A172 (cell line): ENCODE results near the gene SDHC. TPM values are rescaled to one million over a fixed set of nuclear protein-coding genes. Genes with fewer than 3 reads are reported as not detected.
A peak's percentile ranks its signal among the peaks of the same experiment; 100 is the strongest.

ENCODE experiments used
- DNase-seq: peaks from one replicate; pipeline ENCODE4 v3.0.0-alpha.2; 2015; ENCODE audit warnings: low spot score
- total RNA-seq: library from RNA; depleted of rRNA; stranded (reverse); fragments of >200 nt; shearing (Covaris generic); gene quantifications from 2 replicates; pipeline ENCODE4 v1.2.3, GENCODE V29; 2014; rRNA removed

The SDHC gene, protein sequence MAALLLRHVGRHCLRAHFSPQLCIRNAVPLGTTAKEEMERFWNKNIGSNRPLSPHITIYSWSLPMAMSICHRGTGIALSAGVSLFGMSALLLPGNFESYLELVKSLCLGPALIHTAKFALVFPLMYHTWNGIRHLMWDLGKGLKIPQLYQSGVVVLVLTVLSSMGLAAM
- 32.8 and 48.8 TPM in 2 replicates for total RNA-seq

DNA sequence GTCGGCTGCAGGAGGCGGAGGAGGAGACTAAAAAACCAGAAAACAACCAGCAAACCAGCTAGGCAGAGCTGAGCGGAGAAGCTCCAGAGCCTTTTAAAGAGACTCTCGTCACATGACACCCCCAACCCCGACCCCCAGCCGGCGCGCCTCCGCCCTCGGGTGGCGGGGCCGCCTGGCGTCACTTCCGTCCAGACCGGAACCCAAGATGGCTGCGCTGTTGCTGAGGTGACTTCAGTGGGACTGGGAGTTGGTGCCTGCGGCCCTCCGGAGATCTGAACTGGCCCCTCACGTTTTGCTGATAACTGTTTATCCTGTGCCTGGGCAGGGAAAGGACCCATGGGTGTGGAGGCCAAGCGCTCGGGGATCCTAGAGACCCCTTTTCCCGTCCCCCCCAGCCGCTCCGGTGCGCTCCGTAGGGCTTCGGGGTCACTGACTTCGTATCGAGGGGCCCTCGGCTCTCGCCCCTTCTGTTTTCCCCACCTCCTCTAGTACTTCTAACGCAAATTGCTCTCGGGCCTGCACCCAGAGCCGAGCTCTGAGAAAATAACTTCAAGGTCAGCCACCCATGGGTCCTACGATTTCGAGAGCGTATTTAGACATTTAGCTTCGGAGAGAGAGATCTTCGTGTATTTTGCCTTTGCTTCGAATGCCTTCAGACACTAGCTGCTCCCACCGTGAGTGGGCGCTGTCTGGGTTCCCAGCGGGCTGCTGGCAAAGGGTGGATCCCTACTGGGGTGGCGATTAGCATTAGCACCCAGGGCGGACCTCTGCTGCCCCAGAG lies at the start of gene SDHC:
SDHC (plus strand) TSS at position 181 of the 781 bp plus-strand sequence; CDS start at position 206, 25 bp downstream.
- DNase-seq = peak; percentile 82

DNA sequence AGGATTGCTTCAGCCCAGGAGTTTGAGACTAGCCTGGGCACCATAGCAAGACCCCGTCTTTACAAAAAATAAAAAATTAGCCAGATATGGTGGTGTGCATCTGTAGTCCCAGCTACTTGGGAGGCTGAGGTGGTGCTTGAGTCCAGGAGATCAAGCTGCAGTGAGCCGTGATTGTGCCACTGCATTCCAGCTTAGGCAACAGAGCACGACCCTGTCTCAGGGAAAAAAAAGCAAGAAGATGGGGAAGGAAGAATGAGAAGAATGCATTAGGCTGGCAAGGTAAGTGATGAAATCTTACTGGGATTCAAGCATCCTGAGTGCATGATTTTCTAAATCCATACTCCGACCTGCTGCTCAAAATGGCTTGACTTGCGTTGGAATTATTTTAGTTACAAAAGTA lies 48.9 kb upstream of the SDHC start:
- no peak for DNase-seq

DNA sequence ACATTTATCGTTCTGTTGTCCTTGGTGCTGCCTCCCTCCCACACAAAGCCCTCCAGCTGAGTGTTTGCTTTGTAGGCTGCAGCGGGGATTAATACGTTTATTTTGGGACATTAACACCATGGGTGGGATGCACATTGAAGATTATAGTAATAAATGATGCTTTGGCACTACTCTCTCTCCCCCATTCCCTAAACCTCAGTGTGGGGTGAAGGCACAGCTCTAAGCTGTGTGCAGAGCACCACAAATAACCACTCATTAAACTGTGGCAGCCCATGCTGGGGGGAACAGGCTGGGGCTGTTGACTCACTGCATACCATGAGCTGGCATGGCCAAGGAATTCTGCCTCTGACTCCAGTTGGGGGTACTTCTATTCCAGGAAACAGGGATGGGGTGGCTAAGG lies 48.0 kb upstream of the SDHC start:
- DNase-seq = peak; percentile 59

DNA sequence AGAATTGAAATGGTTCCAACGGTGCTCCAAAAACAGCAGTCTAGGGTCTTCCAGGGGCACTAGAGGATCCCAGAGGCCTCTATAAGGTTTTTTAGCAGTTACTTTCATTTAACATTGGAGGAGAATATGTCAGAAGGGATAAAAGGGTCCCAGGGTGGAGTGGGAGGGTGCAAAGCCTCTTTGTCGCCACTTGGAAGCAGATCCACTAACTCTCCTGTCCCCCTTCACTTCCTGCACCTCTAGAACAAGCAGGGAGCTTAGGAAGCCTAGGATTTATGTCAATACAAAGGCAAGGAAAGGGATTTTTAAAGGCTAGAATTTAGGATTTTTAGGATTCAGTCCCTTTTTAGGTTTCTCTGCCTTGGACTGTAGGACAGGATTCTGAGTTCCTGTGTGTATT lies 47.3 kb upstream of the SDHC start:
- no peak for DNase-seq

DNA sequence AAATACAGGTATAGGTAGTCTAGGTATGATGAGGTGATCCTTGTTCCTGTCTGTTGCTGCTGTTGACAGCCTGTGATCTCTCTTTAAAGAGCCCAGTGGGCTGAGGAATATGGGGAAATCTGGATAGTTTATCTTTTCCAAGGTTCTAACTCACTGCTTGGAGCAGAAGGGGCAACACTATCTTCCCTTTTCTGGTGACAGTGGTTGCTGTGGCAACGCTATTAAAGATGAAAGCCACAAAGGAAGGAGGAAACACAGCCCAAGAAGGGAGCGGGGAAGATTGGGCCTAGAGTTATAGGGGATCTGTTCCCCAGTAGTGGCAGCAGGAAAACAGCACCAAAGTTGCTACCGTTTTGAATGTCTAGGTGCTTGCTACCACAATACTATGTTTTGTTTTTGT lies 46.9 kb upstream of the SDHC start:
- DNase-seq = no peak

DNA sequence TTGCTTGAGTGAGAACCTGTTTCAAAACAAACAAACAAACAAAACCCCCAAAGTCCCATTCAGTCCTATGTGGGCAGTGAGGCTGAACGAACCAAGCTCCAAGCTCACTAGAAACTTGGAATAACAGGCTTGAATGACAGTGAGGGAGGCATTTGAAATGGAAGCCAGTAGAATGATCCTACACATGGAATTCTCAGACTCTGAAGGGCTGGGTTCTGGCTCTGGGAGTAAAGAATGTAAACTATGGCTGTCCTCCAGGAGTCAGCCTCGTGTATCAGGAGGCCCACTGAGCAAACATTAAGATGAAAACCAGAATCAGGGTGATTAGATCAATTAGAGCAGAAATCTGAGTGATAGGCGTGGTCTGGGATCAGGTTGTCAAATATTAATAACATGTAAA lies 40.8 kb upstream of the SDHC start:
- DNase-seq = no peak

DNA sequence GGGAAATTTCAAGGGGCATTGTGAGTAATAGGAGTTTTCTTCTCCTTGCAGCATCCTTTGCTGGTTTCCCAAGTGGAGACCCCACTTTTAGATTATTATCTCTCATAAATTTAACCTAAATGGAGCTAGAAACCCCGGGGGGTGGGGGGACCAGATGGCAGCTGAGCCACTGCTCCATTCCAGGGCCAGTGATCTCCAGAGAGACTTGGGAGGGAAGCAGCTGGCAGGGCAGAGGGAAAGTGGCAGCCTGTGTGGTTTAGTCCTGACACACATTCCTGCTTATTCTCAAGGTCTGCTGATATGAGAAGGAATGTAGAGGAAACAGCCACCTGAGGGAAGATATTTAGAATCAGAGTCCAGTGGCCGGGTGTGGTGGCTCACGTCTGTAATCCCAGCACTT lies 39.3 kb upstream of the SDHC start:
- DNase-seq = no peak

DNA sequence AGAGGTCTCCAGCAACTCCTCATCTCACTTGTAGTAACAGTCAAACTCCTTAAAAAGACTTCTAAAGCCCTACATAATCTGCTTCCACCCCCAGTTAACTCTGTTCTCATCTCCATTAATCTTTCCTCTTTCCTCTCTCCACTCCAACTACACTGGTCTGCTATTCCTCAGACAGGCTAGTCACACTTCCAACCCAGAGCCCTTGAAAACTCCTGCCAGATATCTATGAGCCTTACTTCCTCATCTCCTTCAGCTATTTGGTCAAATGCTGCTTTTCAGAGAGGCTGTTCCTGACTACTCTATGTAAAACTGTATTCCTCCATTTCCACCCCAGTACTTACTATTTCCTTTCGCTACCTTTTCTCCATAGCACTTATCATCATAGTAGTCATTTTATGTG lies 31.2 kb upstream of the SDHC start:
- DNase-seq = no peak

DNA sequence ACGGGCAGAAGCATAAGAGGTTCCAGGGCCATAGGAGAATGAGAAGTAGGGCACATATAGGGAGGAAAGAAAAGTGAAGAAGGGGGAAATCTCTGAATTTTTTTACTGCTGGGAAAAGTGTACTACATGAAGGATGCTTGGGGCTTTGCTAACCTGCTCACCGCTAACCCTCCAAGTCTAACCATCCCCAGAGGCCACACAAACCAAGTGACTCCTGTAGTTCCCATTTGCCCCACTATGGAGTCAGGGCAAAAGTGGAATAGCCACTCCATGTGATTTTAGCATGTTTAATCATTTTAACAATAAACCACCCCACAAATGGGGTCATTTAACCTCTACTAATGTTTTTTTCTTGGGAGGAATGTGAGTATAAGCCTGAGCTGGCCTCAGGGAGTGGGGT lies 29.1 kb upstream of the SDHC start:
- DNase-seq = no peak

DNA sequence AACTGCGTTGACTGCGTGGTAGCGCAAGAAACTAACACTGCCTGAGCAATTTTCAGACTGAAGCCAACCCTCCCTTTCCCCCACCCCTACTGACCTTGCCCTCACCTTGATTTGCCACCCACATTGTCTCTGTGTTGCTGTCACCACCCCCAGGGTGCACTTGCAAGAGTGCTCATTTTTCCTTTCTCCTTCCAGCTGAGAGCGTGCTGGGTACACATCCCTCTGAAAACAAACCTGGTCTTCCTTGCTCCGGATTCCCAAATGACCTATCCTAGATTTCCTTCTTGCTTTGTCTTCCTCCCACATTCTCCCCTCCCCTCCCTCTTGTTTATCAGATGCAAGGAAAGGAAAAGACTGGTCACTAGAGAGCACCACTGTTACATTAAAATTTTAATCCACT lies 28.7 kb upstream of the SDHC start:
- no peak for DNase-seq

DNA sequence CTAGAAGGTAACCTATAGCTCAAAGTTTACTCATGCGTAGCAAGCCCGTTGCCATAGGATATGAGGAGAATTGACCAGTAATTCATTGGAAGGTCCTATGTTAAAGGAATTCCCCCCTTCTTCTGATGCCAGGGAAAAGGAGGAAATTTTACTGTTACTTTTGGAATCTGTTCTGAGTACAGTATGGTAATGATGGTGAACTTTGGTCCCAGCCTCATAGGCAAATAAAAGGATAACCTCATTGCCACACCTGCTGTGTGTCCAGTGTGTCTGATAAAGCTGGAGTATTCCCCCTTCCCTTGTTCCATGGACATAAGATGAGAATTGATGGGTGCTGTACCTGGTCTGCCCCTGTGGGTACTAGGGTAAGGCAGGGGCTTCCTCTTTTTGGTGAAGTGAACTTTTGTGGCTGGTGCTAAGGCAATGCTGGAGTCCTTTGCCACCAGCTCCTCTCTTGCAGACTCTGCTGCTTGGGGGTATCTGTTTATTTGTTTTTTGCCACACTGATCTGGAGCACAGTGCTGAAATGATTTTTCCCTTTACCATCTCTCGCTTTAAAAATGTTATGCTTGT lies 26.6 kb upstream of the SDHC start:
- no peak for DNase-seq

DNA sequence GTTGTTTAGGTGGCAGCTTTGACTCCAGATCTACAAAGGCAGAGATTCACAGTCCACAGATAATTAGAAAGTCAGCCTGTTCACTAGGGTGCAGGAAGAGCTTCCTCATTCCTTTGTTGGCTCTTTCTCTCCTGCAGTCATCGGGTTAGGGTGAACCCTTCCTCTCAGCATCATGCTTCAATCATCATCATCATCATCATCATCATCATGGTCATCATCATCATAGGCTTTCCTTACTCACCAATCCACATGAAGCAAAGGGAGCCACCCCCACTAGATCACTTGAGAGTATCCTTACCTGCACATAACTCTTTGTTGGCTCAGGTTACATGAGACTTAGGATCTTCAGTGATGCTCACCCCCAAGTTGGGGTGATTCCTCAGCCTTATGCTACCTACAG lies 23.4 kb upstream of the SDHC start:
- DNase-seq = no peak

DNA sequence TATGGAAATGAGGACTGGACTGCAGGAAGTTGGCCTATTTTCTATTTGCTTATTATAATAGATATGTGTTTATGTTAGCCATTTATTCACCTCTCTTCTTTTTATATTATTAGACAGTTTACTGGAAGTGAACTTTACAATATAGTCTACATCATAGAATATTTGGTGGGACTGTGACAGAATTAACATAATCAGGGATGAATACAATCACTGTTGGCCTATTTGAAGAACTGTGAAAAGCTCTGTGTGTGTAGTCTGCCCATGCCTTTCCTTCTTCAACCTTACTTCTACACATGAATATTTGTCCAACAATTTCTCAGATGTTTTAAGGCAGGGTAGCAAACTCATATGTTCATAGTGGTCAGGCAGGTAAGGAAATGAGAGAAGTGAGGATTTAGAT lies 16.8 kb upstream of the SDHC start:
- no peak for DNase-seq

DNA sequence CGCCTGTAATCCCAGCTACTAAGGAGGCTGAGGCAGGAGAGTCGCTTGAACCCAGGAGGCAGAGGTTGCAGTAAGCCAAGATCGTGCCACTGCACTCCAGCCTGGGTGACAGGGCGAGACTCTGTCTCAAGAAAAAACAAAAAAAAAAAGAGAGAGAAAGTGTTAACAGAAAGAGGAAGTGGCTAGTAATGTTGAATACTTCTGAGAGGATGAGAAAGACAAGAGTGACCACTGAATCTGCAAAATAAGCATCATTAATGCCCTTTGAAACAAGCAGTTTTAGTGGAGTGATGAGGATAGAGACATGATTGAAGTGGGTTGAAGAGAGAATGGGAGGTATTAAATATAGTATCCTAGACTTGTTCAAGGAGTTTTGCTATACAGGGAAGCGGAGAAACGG lies 16.1 kb upstream of the SDHC start:
- no peak for DNase-seq

DNA sequence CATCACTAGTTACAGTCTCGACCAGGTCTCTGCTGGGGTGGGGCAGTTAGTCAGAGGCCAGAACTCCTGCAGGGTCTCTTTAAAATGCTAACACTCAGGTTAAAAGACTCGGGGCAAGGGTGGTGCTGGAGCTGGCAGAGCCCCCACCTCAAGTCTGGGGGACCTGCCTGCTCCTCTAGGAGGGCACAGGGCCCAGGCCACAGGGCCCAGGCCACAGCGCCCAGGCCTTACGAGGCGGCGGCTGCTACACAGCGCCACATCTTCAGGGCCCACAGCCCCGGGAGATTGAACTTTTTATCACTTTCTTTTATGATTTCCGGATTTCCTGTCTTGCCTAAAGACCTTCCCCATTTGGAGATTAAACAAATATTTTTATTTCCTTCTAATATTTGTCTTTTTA lies 14.8 kb upstream of the SDHC start:
- no peak for DNase-seq

DNA sequence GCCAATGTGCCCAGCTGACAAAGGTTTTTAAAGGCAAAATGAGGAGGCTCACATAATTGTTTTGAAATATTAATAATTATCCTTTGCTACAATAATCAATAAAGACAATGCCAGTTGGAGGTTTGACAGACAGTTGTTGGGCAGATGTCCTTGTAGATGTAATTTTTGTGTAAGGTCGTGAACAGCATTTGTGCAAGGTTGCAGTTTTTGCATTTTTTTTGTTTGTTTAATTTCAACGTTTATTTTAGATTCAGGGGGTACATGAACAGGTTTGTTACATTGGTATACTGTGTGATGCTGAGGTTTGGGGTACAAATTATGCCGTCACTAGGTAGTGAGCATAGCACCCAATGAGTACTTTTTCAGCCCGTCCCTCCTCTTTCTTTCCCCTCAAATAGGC lies 13.7 kb upstream of the SDHC start:
- DNase-seq = no peak

DNA sequence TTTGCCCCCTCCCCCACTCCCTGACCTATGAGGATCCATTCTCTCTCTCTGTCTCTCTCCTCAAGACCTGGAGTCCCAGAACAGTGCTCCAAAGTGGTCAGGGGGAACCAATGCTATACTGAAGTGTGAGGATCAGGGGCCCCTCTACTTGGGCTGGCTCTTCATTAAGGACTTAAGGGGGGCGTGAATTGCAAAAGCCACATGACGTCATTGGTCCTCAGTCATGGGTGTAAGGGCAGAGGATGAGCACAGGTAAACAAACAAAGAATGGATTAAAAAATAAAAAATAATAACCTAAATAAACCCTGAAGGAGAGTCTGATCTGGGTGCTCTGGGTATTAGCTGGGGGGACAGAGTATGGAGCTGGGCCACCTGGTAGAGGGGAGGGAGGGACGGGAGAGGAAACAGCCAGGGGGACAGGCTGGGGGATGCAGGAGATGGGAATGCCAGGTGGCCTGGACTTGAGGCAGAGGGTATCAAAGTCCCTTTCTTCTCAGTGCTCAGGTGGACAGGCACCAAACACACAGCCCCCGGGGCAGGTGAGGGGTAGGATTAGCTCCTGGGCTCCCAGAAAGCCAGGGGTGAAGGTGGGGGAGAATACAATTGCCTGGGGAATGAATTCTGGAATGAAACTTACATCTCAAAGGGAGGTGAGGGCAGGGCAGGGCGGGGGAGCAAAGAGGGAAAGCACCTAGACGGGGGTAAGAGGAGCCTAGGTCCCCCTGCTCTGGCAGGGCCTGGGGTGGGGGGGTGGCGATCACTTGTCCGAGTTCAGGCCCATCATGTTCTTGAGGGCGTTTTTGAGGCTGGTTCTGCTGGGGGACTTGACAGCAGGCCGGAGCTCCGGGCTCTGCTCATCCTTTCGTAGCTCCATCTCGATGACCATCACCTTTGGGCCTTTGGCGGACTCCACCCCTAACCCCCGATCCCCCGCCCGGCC lies 9.0 kb upstream of the SDHC start:
- no peak for DNase-seq

DNA sequence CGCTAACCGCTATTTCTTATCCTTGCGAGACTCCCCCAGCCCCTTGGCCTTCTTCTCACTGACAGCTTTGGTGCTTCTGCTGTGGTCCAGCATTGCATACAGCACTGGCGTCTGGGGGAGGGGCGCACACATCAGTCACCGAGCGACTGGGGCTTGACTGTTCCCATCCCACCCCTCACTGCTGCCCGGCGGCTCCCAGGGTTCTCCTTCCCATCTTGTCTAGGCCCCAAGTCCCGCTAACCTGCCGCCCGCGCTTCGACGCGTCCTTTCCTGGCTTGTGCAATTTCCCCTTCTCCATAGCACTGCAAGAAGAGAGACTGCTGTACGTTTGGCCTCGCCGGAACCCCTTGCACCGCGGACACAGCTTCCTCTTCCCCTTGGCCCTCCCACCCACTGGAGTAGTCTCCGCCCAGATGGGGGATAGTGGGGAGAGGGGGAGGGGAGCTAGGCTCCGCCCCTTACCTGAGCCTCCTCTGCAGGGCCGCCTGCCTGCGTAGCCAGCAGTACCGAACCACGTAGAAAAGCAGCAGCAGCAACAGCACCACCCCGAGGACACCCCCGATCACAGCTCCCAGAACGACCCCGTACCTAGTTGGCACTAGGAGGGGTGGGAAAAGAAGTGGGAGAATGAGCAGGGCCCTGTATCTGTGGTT lies 8.2 kb upstream of the SDHC start:
- no peak for DNase-seq

DNA sequence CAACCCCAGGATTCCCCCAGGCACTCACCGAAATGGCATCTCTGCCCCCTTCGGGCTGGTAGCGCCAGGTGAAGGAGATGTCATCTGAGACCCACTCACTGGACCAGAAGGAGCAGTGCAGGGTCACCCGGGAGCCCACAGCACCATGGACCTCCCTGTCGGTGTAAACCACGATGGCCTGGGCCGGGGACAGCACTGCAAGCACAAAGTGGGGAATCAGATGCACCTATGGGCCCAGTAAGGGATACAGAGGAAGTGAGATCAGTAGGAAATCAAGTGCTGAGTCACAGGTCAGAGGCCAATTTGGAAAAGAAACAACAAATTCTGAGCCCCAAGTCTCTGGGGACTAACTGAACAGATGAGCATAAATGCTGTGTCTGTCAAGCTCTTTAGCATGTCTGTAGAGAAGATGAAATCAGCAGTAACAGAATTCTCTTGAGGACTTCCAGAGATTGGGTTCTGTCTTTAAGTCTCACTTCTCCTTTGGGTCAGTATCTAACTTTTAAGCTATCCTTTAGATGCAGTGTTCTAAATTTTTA lies 6.9 kb upstream of the SDHC start:
- peak; percentile 16 for DNase-seq

DNA sequence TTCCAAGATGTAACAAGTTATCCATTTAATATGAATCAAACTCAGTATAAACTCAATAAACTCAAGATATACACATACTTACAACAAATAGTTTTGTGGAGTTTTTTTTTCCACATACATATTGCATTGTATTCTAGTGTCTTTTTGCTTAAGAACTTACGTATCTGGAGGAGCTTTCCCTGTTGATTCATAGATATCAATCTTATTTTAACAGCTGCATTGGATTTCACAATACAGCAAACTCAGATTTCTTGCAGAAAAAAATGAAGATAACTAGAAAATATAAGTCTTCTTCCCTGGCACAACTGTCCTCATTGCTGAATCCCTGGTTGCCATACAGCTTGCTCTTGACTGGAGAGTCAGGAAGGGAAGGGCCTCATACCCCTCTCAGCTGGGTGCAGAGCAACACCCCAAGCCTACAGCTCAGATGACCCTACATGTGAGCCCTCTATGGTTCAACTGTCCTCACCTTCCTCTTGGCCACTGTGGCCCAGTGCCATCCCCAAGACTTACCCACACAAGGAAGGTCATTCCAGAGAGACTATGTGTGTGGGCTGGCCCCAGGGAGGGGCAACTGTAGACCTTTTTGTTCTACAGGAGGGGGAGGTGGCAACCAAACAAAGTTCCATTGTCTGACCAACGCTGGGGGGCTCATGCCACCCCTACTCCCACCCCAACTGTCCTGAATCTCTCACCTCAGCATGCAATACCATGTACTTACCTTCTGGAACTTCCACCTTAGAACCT lies 6.1 kb upstream of the SDHC start:
- no peak for DNase-seq

DNA sequence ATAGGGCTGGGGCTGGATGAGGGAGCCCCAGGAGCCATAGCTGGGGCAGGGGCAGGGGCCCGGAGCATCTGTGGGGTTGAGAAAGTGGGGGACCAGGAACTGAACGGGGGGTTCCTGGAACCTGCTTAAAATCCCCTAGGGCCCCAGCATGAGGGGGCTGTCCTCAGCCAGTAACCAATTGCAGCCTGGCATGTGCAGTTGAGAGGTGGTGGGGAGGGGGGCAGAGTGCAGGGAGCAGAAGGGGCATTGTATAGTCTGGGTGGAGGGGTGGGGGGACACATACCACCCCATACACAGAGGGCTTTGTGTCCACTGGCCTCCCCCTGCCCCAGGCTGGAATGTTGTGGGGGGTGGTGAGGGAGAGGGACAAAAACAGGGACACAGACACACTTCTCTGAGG lies 4.3 kb upstream of the SDHC start, which contains the start of gene MPZ:
MPZ (minus strand) TSS at position 101 of the 400 bp plus-strand sequence; CDS start at position 38, 63 bp downstream.
- DNase-seq = no peak
